ENCODE data around the gene ASB3. TPM values are rescaled to one million over a fixed set of nuclear protein-coding genes. Genes with fewer than 3 reads are reported as not detected.

The ASB3 gene
- total RNA-seq, 1 experiment from 2014 or later: 12.9 TPM

GRCh38 chr2:53632126-53632460, 154.7 kb downstream of the ASB3 start:
- in situ Hi-C loops (cut with HindIII; ENCODE audit: low pct_unique_long_range_greater_than_20kb, low sequenced_read_pairs): no loop called here
- H3K27ac ChIP-seq (ENCODE audit: low read length): no peak overlapping the region
- DNase-seq (ENCODE audit: low read depth, low spot score) (no peak), ATAC-seq (no peak)
- intact Hi-C loops (cut with micrococcal nuclease; ENCODE audit: unreplicated experiment): no loop called here
- no peaks in the 10 kb centered on the region for H3K27me3 ChIP-seq (ENCODE audit: control insufficient read depth, insufficient read depth, low read length)
- BruUV-seq (replicated peaks): no TSS peak
- H3K9me3 ChIP-seq (ENCODE audit: control insufficient read depth, insufficient read depth, low read depth, low read length): no peaks in the 10 kb centered on the region
- CTCF ChIA-PET: no interaction called here
- TF ChIP-seq POLR2AphosphoS5 (IDR thresholded peaks at IDR 0.05; ENCODE audit: low read depth, low read length) (no peak), TCF7L2 (IDR thresholded peaks at IDR 0.05; ENCODE audit: low read depth, low read length) (no peak), REST (IDR thresholded peaks at IDR 0.05; ENCODE audit: insufficient read depth in 1 of 2, low read depth in 2 of 2, low read length in 1 of 2) (no peak), SIN3A (IDR thresholded peaks at IDR 0.05; ENCODE audit: borderline replicate concordance, insufficient read depth, low read depth, low read length) (no peak), CTCF (IDR thresholded peaks at IDR 0.05) (no peak)
- POLR2A ChIA-PET: no interaction called here
- no peaks in the 10 kb centered on the region for H3K4me1 ChIP-seq (ENCODE audit: control insufficient read depth, insufficient read depth, low read length)
- no peak overlapping the region for H3K4me3 ChIP-seq (ENCODE audit: low read depth in 2 of 2, low read length in 2 of 2)
- H3K36me3 ChIP-seq (ENCODE audit: control insufficient read depth, insufficient read depth, low read length): no peaks in the 10 kb centered on the region

- ChIA-PET POLR2A (no interaction called here), CTCF (no interaction called here)
- H3K4me3 ChIP-seq (ENCODE audit: low read depth in 2 of 2, low read length in 2 of 2): no peak overlapping the region
- no peaks in the 10 kb centered on the region for H3K4me1 ChIP-seq (ENCODE audit: control insufficient read depth, insufficient read depth, low read length)
- intact Hi-C loops (cut with micrococcal nuclease; ENCODE audit: unreplicated experiment): no loop called here
- TF ChIP-seq SIN3A (IDR thresholded peaks at IDR 0.05; ENCODE audit: borderline replicate concordance, insufficient read depth, low read depth, low read length): no peak
- ATAC-seq: no peak
- H3K9me3 ChIP-seq (ENCODE audit: control insufficient read depth, insufficient read depth, low read depth, low read length): no peaks in the 10 kb centered on the region
- H3K27me3 ChIP-seq (ENCODE audit: control insufficient read depth, insufficient read depth, low read length): no peaks in the 10 kb centered on the region
- BruUV-seq (replicated peaks): no TSS peak
- no peak for DNase-seq (ENCODE audit: low read depth, low spot score)
- in situ Hi-C loops (cut with HindIII; ENCODE audit: low pct_unique_long_range_greater_than_20kb, low sequenced_read_pairs): no loop called here
- H3K36me3 ChIP-seq (ENCODE audit: control insufficient read depth, insufficient read depth, low read length): no peaks in the 10 kb centered on the region
- no peak overlapping the region for H3K27ac ChIP-seq (ENCODE audit: low read length)
These were observed 155.2 kb downstream of the ASB3 start for GRCh38 chr2:53631313-53632125.

GRCh38 chr2:53630026-53630606, 156.6 kb downstream of the ASB3 start:
- no peaks in the 10 kb centered on the region for H3K4me1 ChIP-seq (ENCODE audit: control insufficient read depth, insufficient read depth, low read length)
- no peak for DNase-seq (ENCODE audit: low read depth, low spot score)
- ChIA-PET CTCF (no interaction called here), POLR2A (no interaction called here)
- no peak overlapping the region for H3K27ac ChIP-seq (ENCODE audit: low read length)
- no peaks in the 10 kb centered on the region for H3K27me3 ChIP-seq (ENCODE audit: control insufficient read depth, insufficient read depth, low read length)
- intact Hi-C loops (cut with micrococcal nuclease; ENCODE audit: unreplicated experiment) (no loop called here), in situ Hi-C loops (cut with HindIII; ENCODE audit: low pct_unique_long_range_greater_than_20kb, low sequenced_read_pairs) (no loop called here)
- no peak for ATAC-seq
- no peaks in the 10 kb centered on the region for H3K36me3 ChIP-seq (ENCODE audit: control insufficient read depth, insufficient read depth, low read length)
- no TSS peak for BruUV-seq (replicated peaks)
- H3K4me3 ChIP-seq (ENCODE audit: low read depth in 2 of 2, low read length in 2 of 2): no peak overlapping the region
- no peak for TF ChIP-seq TCF7L2 (IDR thresholded peaks at IDR 0.05; ENCODE audit: low read depth, low read length)
- no peak for TF ChIP-seq SIN3A (IDR thresholded peaks at IDR 0.05; ENCODE audit: borderline replicate concordance, insufficient read depth, low read depth, low read length)
- no peak for TF ChIP-seq POLR2AphosphoS5 (IDR thresholded peaks at IDR 0.05; ENCODE audit: low read depth, low read length)
- TF ChIP-seq REST (IDR thresholded peaks at IDR 0.05; ENCODE audit: insufficient read depth in 1 of 2, low read depth in 2 of 2, low read length in 1 of 2): no peak
- TF ChIP-seq CTCF (IDR thresholded peaks at IDR 0.05): no peak
- no peaks in the 10 kb centered on the region for H3K9me3 ChIP-seq (ENCODE audit: control insufficient read depth, insufficient read depth, low read depth, low read length)

Measured in Panc1 (cell line).